B cell (primary cell): ENCODE data around the gene ZNF14. TPM values are rescaled to one million over a fixed set of nuclear protein-coding genes. Genes with fewer than 3 reads are reported as not detected.

Experiments used
- ATAC-seq: fragments of 200-7000 bp; cut with Tn5 transposase; one replicate; pipeline ENCODE4 v1.10.0; 2021; ENCODE audit warnings: low read depth, mild to moderate bottlenecking, moderate number of reproducible peaks, moderate library complexity
- CTCF ChIA-PET: fragments of 350-600 bp; sonication (Branson Sonifier 250); formaldehyde crosslinking; loops from one replicate; lab custom pipeline; 2021; ENCODE audit warnings: antibody characterized with exemption, inconsistent platforms; lab: Charles Lee
- POLR2A ChIA-PET: fragments of 350-600 bp; sonication (Branson Sonifier 250); formaldehyde crosslinking; loops from one replicate; lab custom pipeline; 2021; ENCODE audit warnings: antibody characterized with exemption; lab: Charles Lee
- DNase-seq: peaks from one replicate; pipeline ENCODE4 v3.0.0; 2013
- H2AFZ ChIP-seq: 2 replicates; pipeline ENCODE4 v1.6.1; 2012; ENCODE audit warnings: mild to moderate bottlenecking, low read depth, low read length; ENCODE audit not compliant: insufficient read depth, poor library complexity, severe bottlenecking
- H3K27ac ChIP-seq, 2 donors: 1 replicate in 1 of 2; 2 replicates in 1 of 2; pipeline ENCODE4 v1.5.1; 2012 to 2013; ENCODE audit warnings: low read length in 2 of 2, mild to moderate bottlenecking in 2 of 2, moderate library complexity in 1 of 2
- H3K27me3 ChIP-seq, 4 experiments: fragments of 200-600 bp in 1 of 4; sonication (generic) in 1 of 4; replicated peaks in 1 of 4; 1 replicate in 2 of 4; 2 replicates in 2 of 4; pipeline versions ENCODE4 v1.6.1 to v1.7.0; 2013 to 2016; ENCODE audit warnings: low read length in 3 of 4, mild to moderate bottlenecking in 2 of 4, mixed read lengths in 1 of 4, moderate library complexity in 1 of 4; ENCODE audit not compliant: insufficient read depth in 4 of 4, control insufficient read depth in 3 of 4; ENCODE audit errors: control extremely low read depth in 1 of 4
- H3K36me3 ChIP-seq, 2 experiments: replicated peaks in 1 of 2; 1 replicate in 1 of 2; 2 replicates in 1 of 2; pipeline versions ENCODE4 v1.6.1 to v1.7.1; 2013; ENCODE audit warnings: low read length in 1 of 2; ENCODE audit not compliant: insufficient read depth in 2 of 2, control insufficient read depth in 1 of 2; ENCODE audit errors: control extremely low read depth in 1 of 2, extremely low read depth in 1 of 2
- H3K4me1 ChIP-seq, 2 donors: fragments of 200-600 bp in 1 of 2; sonication (generic) in 1 of 2; 1 replicate in 1 of 2; 2 replicates in 1 of 2; pipeline versions ENCODE4 v1.5.1 to v1.6.1; 2013 to 2017; ENCODE audit warnings: low read length in 2 of 2; ENCODE audit not compliant: control insufficient read depth in 2 of 2, insufficient read depth in 2 of 2
- H3K4me2 ChIP-seq: replicated peaks from 2 replicates; pipeline ENCODE3; 2012; ENCODE audit warnings: mild to moderate bottlenecking, low read depth, low read length; ENCODE audit not compliant: poor library complexity, severe bottlenecking
- H3K4me3 ChIP-seq, 5 experiments: fragments of 200-600 bp in 1 of 5; sonication (generic) in 1 of 5; 1 replicate in 3 of 5; 2 replicates in 2 of 5; pipeline versions ENCODE4 v1.5.1 to v1.7.0; 2011 to 2016; ENCODE audit warnings: low read length in 4 of 5, mild to moderate bottlenecking in 4 of 5, low read depth in 2 of 5, control low read depth in 1 of 5, moderate library complexity in 1 of 5; ENCODE audit not compliant: insufficient read depth in 1 of 5; ENCODE audit errors: control extremely low read depth in 1 of 5, extremely low read depth in 1 of 5
- H3K79me2 ChIP-seq: fragments of 200-600 bp; sonication (generic); one replicate; pipeline ENCODE4 v1.6.0; 2016; ENCODE audit warnings: low read length; ENCODE audit not compliant: control insufficient read depth, insufficient read depth
- H3K9ac ChIP-seq: fragments of 200-600 bp; sonication (generic); 2 replicates; pipeline ENCODE4 v1.6.1; 2017; ENCODE audit warnings: mild to moderate bottlenecking, low read length, moderate library complexity
- H3K9me3 ChIP-seq, 3 donors: one replicate each; pipeline versions ENCODE4 v1.6.1 to v1.7.1; 2013; ENCODE audit warnings: low read length in 2 of 3; ENCODE audit not compliant: control insufficient read depth in 2 of 3, insufficient read depth in 1 of 3; ENCODE audit errors: control extremely low read depth in 1 of 3
- H4K20me1 ChIP-seq: 2 replicates; pipeline ENCODE4 v1.6.0; 2012; ENCODE audit warnings: mild to moderate bottlenecking, low read length; ENCODE audit not compliant: insufficient read depth, control insufficient read depth, poor library complexity, severe bottlenecking
- H3K27ac Mint-ChIP-seq: one replicate; pipeline ENCODE4 v1.8.0; 2021; ENCODE audit warnings: mixed read lengths
- H3K27me3 Mint-ChIP-seq: one replicate; pipeline ENCODE4 v1.8.0; 2021; ENCODE audit warnings: mixed read lengths
- H3K4me1 Mint-ChIP-seq: one replicate; pipeline ENCODE4 v1.8.0; 2021; ENCODE audit warnings: mixed read lengths
- H3K4me3 Mint-ChIP-seq: one replicate; pipeline ENCODE4 v1.8.0; 2021; ENCODE audit warnings: mixed read lengths
- H3K9me3 Mint-ChIP-seq: one replicate; pipeline ENCODE4 v1.8.0; 2022; ENCODE audit warnings: mixed read lengths; ENCODE audit not compliant: insufficient read depth
- CTCF ChIP-seq: fragments of 200-600 bp; IDR thresholded peaks from one replicate; pipeline ENCODE4 v1.8.0; 2022; ENCODE audit warnings: antibody characterized with exemption, mild to moderate bottlenecking
- EZH2 ChIP-seq: IDR thresholded peaks from 2 replicates; pipeline ENCODE4 v1.6.1; 2012; ENCODE audit warnings: borderline replicate concordance, low read depth, mild to moderate bottlenecking, moderate library complexity, low read length; ENCODE audit not compliant: insufficient read depth, poor library complexity, severe bottlenecking
- WGBS: methylation state at CpG from one replicate; pipeline ENCODE4 v1.1.5; 2013; ENCODE audit warnings: missing lambda C conversion rate; ENCODE audit not compliant: insufficient coverage; 5-methylcytosine and 5-hydroxymethylcytosine counted together
- intact Hi-C: fragments of 100-400 bp; cut with micrococcal nuclease; formaldehyde crosslinking; loops from one replicate; pipeline ENCODE4 v1.10.0; 2022
- polyA plus RNA-seq: library from polyadenylated mRNA; depleted of rRNA; stranded (reverse); fragments of >200 nt; gene quantifications from 2 replicates; pipeline ENCODE4 v1.2.3, GENCODE V29; 2012
- total RNA-seq, 2 donors: library from RNA; stranded (reverse); fragments of 120-200 nt in 1 of 2; gene quantifications; 1 replicate in 1 of 2; 2 replicates in 1 of 2; pipeline versions ENCODE4 v1.2.3 to v1.2.4, GENCODE V29; 2013 to 2022

ZNF14 gene
- total and polyA plus RNA-seq, 2 donors (not counting 1 experiment from before 2014, with no cell fraction given): 3.4 to 21.0 TPM

DNA sequence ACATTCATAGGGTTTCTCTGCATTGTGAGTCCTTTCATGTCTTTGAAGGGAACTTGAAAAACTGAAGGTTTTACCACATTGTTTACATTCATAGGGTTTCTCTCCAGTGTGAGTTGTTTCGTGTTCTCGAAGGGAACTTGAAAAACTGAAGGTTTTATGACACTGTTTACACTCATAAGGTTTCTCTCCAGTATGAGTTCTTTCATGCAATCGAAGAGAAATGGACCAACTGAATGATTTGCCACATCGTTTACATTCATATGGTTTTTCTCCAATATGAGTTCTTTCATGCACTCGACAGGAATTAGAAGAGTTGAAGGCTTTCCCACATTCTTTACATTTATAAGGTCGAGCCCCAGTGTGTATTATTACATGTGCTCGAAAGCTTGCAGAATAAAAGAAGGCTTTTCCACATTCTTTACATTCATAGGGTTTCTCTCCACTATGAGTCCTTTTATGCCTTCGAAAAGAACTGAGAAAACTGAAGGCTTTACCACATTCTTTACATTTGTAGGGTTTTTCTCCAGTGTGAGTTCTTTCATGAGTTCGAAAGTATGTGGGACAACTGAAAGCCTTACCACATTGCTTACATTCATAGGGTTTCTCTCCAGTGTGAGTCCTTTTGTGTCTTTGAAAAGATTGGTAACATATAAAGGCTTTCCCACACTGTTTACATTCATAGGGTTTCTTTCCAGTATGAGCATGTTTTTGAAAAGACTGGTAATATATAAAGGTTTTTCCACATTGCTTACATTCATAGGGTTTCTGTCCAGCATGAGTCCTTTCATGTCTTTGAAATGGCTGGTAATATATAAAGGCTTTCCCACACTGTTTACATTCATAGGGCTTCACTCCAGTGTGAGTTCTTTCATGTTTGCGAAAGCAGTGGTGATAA lies 20.7 kb downstream of the ZNF14 start:
- Mint-ChIP-seq H3K27ac (no peak overlapping the region), H3K4me3 (no peak overlapping the region), H3K4me1 (no peaks in the 10 kb centered on the region), H3K9me3 (peaks cover 19% of the 10 kb centered on the region), H3K27me3 (no peaks in the 10 kb centered on the region)
- Histone ChIP-seq H3K4me3 (peak overlapping the region in 1 of 5 experiments; percentile 4), H3K79me2 (peaks cover 14% of the 10 kb centered on the region), H3K9ac (no peak overlapping the region), H3K9me3 (peaks cover 59 to 93% (median 62%) of the 10 kb centered on the region in 3 donors), H3K27me3 (no peaks in the 10 kb centered on the region), H3K27ac (no peak overlapping the region), H2AFZ (no peak overlapping the region), H3K36me3 (peaks cover 35% of the 10 kb centered on the region in 2 experiments), H3K4me1 (no peaks in the 10 kb centered on the region), H4K20me1 (no peaks in the 10 kb centered on the region), H3K4me2 (no peak overlapping the region)
- TF ChIP-seq EZH2 (no peak), CTCF (no peak)
- no peak for ATAC-seq
- CTCF ChIA-PET: no interaction called here
- intact Hi-C loops: no loop called here
- no peak for DNase-seq
- WGBS: 100% methylated on average over 1 of the region's 10 CpGs
- POLR2A ChIA-PET: no interaction called here

DNA sequence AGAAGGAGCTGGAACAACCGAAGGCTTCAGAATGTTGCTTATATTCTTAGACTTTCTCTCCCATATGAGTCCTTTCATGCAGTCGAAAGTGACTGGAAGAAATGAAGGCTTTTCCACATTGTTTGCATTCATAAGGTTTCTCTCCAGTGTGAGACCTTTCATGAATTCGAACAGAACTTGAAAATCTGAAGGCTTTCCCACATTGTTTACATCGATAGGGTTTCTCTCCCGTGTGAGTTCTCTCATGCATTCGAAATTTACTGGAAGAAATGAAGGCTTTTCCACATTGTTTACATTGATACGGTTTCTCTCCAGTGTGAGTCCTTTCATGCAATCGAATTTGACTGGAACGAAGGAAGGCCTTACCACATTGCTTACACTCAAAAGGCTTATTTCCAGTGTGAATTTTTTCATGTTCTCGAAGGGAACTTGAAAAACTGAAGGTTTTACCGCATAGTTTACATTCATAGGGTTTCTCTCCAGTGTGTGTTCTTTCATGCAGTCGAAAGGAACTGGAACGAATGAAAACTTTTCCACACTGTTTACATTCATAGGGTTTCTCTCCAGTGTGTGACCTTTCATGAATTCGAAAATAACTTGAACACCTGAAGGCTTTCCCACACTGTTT lies 21.5 kb downstream of the ZNF14 start:
- Mint-ChIP-seq H3K27ac (no peak overlapping the region), H3K27me3 (no peaks in the 10 kb centered on the region), H3K4me1 (no peaks in the 10 kb centered on the region), H3K4me3 (no peak overlapping the region), H3K9me3 (peaks cover 11% of the 10 kb centered on the region)
- no peak overlapping the region for H3K4me2 ChIP-seq
- no peaks in the 10 kb centered on the region for H3K4me1 ChIP-seq
- H3K79me2 ChIP-seq: peaks cover 7% of the 10 kb centered on the region
- H3K27ac ChIP-seq: no peak overlapping the region
- TF ChIP-seq EZH2: no peak
- TF ChIP-seq CTCF: no peak
- H3K4me3 ChIP-seq: peak overlapping the region in 1 of 5 experiments; percentile 4
- no peaks in the 10 kb centered on the region for H3K27me3 ChIP-seq
- WGBS: 100% methylated on average over 8 of the region's 14 CpGs
- no peak overlapping the region for H3K9ac ChIP-seq
- CTCF ChIA-PET: no interaction called here
- intact Hi-C loops: no loop called here
- DNase-seq: no peak
- H3K36me3 ChIP-seq: peaks cover 34 to 35% of the 10 kb centered on the region in 2 experiments
- ATAC-seq: no peak
- POLR2A ChIA-PET: no interaction called here
- no peaks in the 10 kb centered on the region for H4K20me1 ChIP-seq
- no peak overlapping the region for H2AFZ ChIP-seq
- H3K9me3 ChIP-seq: peaks cover 54 to 92% (median 63%) of the 10 kb centered on the region in 3 donors
